Liver (tissue), 3 donors: ENCODE measurements around the gene NKD2.

Experiments used
- CTCF ChIP-seq: fragments of 150-350 bp; IDR thresholded peaks from 2 replicates; pipeline ENCODE4 v1.5.1; 2017; ENCODE audit warnings: improper control_type of control experiment, low read depth, low read length; ENCODE audit not compliant: missing input control
- EGR1 ChIP-seq, 2 donors: IDR thresholded peaks; 2 replicates each; pipeline ENCODE4 v1.6.1; 2016 to 2018; ENCODE audit warnings: antibody characterized with exemption in 2 of 2, low read depth in 2 of 2
- FOXA1 ChIP-seq: IDR thresholded peaks from 2 replicates; pipeline ENCODE4 v1.6.1; 2016; ENCODE audit warnings: antibody characterized with exemption
- REST ChIP-seq: IDR thresholded peaks from 2 replicates; pipeline ENCODE4 v1.6.1; 2016; ENCODE audit warnings: antibody characterized with exemption, mild to moderate bottlenecking
- RXRA ChIP-seq, 2 donors: IDR thresholded peaks; 2 replicates each; pipeline ENCODE4 v1.6.1; 2017 to 2018; ENCODE audit warnings: antibody characterized with exemption in 2 of 2, mild to moderate bottlenecking in 1 of 2
- SP1 ChIP-seq: IDR thresholded peaks from 2 replicates; pipeline ENCODE4 v1.6.1; 2018; ENCODE audit warnings: antibody characterized with exemption, mild to moderate bottlenecking
- YY1 ChIP-seq: IDR thresholded peaks from 2 replicates; pipeline ENCODE4 v1.6.1; 2016; ENCODE audit warnings: antibody characterized with exemption, mild to moderate bottlenecking
- ZBTB33 ChIP-seq: IDR thresholded peaks from 2 replicates; pipeline ENCODE4 v1.6.1; 2016; ENCODE audit warnings: antibody characterized with exemption
- donor health status: healthy.
- donor health status: healthy.

GRCh38 chr5:1034421-1034905, 25.9 kb downstream of the NKD2 start:
- TF ChIP-seq CTCF, result no peak
- no peak for TF ChIP-seq REST
- TF ChIP-seq SP1, result no peak
- no peak for TF ChIP-seq FOXA1
- TF ChIP-seq EGR1 (IDR thresholded peaks at IDR 0.05; ENCODE audit: low read depth in 2 of 2), result no peak
- TF ChIP-seq YY1, result no peak
- TF ChIP-seq ZBTB33, result no peak
- no peak for TF ChIP-seq RXRA (IDR thresholded peaks at IDR 0.05)
